Chondrocyte (in vitro differentiated cells): ENCODE measurements around the gene CCDC61. TPM values are rescaled to one million over a fixed set of nuclear protein-coding genes. Genes with fewer than 3 reads are reported as not detected.

Source experiments
- DNase-seq: peaks from one replicate; pipeline ENCODE4 v3.0.0; 2021; ENCODE audit warnings: mixed read lengths, low spot score
- H3K27ac Mint-ChIP-seq: one replicate; pipeline ENCODE4 v1.8.0; 2021; ENCODE audit warnings: mild to moderate bottlenecking, moderate library complexity, mixed read lengths; ENCODE audit not compliant: unreplicated experiment
- H3K27me3 Mint-ChIP-seq: 2 replicates; pipeline ENCODE4 v1.8.0; 2021; ENCODE audit warnings: low read depth, mixed read lengths
- H3K36me3 Mint-ChIP-seq: 2 replicates; pipeline ENCODE4 v1.8.0; 2021; ENCODE audit warnings: low read depth, mixed read lengths
- H3K4me1 Mint-ChIP-seq: 2 replicates; pipeline ENCODE4 v1.8.0; 2021; ENCODE audit warnings: low read depth, mild to moderate bottlenecking, mixed read lengths
- H3K4me3 Mint-ChIP-seq: one replicate; pipeline ENCODE4 v1.8.0; 2021; ENCODE audit warnings: mild to moderate bottlenecking, moderate library complexity, mixed read lengths; ENCODE audit not compliant: unreplicated experiment
- H3K9me3 Mint-ChIP-seq: 2 replicates; pipeline ENCODE4 v1.8.0; 2021; ENCODE audit warnings: low read depth, mixed read lengths
- total RNA-seq: library from RNA; stranded (reverse); gene quantifications from 3 replicates; pipeline ENCODE4 v1.2.1, GENCODE V29; 2021
- TF ChIP-seq, protein P1 (sequence below): fragments of 200-600 bp; sonication (generic); IDR thresholded peaks from 2 replicates; pipeline ENCODE4 v1.5.0; 2021; ENCODE audit warnings: antibody characterized with exemption, mild to moderate bottlenecking, moderate library complexity

The CCDC61 gene
- total RNA-seq, 1 donor from 2014 or later, result 8.4 TPM

DNA sequence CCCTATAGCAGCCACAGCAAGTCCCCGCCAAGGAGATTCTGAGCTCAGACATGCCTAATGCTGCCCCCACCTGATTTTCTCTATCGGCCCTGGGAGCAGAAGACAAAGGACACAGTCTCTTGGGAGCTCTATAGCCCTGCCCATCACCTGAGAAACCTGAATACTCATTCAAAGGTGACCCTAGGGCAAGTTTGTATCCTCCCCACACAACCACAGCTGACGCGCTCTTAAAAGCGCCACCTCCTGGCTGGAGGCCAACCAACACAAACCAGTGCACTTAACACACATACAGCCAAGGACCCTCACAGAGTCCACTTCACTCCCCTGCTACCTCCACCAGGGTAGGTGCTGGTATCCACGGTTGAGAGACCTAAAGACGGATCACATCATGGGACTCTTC, 54.3 kb downstream of the CCDC61 start:
- no peak for DNase-seq
- Mint-ChIP-seq H3K27ac (no peak overlapping the region), H3K4me1 (no peaks in the 10 kb centered on the region), H3K9me3 (peaks cover 51% of the 10 kb centered on the region), H3K36me3 (peaks cover 32% of the 10 kb centered on the region), H3K27me3 (peaks cover 85% of the 10 kb centered on the region), H3K4me3 (no peak overlapping the region)
- TF ChIP-seq, protein P1, sequence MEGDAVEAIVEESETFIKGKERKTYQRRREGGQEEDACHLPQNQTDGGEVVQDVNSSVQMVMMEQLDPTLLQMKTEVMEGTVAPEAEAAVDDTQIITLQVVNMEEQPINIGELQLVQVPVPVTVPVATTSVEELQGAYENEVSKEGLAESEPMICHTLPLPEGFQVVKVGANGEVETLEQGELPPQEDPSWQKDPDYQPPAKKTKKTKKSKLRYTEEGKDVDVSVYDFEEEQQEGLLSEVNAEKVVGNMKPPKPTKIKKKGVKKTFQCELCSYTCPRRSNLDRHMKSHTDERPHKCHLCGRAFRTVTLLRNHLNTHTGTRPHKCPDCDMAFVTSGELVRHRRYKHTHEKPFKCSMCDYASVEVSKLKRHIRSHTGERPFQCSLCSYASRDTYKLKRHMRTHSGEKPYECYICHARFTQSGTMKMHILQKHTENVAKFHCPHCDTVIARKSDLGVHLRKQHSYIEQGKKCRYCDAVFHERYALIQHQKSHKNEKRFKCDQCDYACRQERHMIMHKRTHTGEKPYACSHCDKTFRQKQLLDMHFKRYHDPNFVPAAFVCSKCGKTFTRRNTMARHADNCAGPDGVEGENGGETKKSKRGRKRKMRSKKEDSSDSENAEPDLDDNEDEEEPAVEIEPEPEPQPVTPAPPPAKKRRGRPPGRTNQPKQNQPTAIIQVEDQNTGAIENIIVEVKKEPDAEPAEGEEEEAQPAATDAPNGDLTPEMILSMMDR, result no peak

DNA sequence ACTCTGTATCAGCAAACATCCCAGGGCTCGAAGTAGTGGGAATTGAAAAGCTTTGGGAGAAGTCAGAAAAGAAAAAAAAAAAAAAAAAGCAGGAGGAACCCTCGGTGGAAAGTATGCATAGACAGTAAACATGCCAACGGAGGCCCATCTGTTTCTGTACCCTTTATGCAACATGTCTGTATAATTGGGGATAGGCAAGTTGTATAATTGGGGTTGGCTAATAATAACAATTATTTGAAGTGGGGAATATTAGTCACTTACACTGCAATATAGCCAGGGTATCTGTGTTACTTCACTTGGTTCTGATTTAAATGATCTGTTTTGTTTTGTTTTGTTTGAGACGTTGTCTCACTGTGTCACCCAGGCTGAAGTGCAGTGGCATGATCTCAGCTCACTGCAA, 57.6 kb downstream of the CCDC61 start:
- TF ChIP-seq, protein P1, result no peak
- Mint-ChIP-seq H3K4me3 (no peak overlapping the region), H3K27me3 (peaks cover 71% of the 10 kb centered on the region), H3K27ac (no peak overlapping the region), H3K36me3 (peaks cover 12% of the 10 kb centered on the region), H3K9me3 (peaks cover 27% of the 10 kb centered on the region), H3K4me1 (peaks cover 7% of the 10 kb centered on the region)
- DNase-seq, result no peak

DNA sequence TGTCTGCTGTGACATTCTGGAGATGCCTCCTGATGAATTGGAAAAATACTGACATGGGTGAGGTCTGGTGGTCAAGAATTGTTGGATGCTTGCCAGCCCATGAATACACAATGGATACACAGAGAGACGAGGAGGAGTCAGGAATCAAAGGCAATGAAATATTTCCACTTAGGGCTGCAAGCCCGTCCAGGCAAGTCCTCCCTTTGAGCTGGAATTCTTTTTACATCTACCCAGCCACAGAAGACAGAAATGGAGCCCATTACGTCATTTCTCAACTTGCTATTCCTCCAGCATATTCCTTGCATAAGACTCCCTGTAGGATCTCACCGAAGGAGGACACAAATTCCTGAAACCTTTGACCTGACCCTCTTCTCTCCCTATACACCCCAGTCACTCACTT, 61.3 kb downstream of the CCDC61 start:
- Mint-ChIP-seq H3K9me3 (peaks cover 21% of the 10 kb centered on the region), H3K27me3 (peaks cover 60% of the 10 kb centered on the region), H3K4me3 (no peak overlapping the region), H3K36me3 (peaks cover 8% of the 10 kb centered on the region), H3K4me1 (peaks cover 7% of the 10 kb centered on the region), H3K27ac (peak overlapping the region; percentile 3)
- TF ChIP-seq, protein P1, result no peak
- no peak for DNase-seq

DNA sequence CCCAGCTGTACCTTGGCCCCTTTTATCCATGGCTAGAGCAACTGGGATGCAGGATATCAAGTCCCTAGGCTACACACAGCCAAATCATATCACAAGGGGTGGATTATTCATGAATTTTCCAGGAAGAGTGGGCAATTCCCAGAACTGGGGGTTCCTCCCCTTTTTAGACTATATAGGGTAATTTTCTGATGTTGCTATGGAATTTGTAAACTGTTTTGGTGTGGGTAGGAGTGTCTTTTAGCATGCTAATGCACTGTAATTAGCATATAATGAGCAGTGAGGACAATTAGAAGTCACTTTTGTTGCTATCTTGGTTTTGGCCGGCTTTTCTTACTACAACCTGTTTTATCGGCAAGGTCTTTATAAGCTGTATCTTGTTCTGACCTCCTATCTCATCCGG, 63.5 kb downstream of the CCDC61 start:
- Mint-ChIP-seq H3K27me3 (peaks cover 65% of the 10 kb centered on the region), H3K27ac (no peak overlapping the region), H3K36me3 (peaks cover 7% of the 10 kb centered on the region), H3K9me3 (peaks cover 19% of the 10 kb centered on the region), H3K4me3 (no peak overlapping the region), H3K4me1 (peaks cover 7% of the 10 kb centered on the region)
- TF ChIP-seq, protein P1, result no peak
- DNase-seq, result no peak

DNA sequence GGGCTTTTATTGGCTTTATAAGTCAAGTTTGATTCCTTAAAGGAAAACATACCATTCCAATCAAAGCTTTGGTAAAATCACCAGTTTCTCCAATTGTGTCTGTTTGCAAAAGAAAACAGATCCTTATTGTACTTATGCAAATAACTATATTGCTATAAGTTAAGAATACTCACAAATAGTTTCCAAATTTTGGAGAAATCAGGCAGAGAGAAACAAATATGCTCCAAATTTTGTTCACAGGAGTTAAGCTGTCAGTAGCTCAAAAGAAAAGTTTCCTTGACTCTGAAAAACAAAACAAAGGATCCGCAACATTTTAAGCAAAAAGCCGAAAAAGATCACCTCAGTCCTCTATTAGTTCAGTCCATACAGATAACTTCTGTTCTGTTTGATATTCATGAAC, 64.7 kb downstream of the CCDC61 start:
- TF ChIP-seq, protein P1, result no peak
- no peak for DNase-seq
- peaks cover 3% of the 10 kb centered on the region for H3K36me3 Mint-ChIP-seq
- peaks cover 7% of the 10 kb centered on the region for H3K4me1 Mint-ChIP-seq
- no peak overlapping the region for H3K27ac Mint-ChIP-seq
- H3K4me3 Mint-ChIP-seq, result no peak overlapping the region
- H3K27me3 Mint-ChIP-seq, result peaks cover 65% of the 10 kb centered on the region
- H3K9me3 Mint-ChIP-seq, result peaks cover 11% of the 10 kb centered on the region
